22Rv1 (cell line): ENCODE measurements around the gene TPRG1L.

Experiments used
- CTCF ChIP-seq: fragments of 450-650 bp; IDR thresholded peaks from 2 replicates; pipeline ENCODE4 v1.5.1; 2017; ENCODE audit warnings: mild to moderate bottlenecking
- ZFX ChIP-seq: fragments of 450-650 bp; IDR thresholded peaks from 2 replicates; pipeline ENCODE4 v1.6.1; 2017; ENCODE audit warnings: antibody characterized with exemption, borderline replicate concordance

- TF ChIP-seq CTCF (no peak), ZFX (no peak)
Observed at GRCh38 chr1:3657578-3658230, 32.9 kb downstream of the TPRG1L start.
